Endothelial cell of umbilical vein (primary cell): ENCODE results near the gene PTAFR. TPM values are rescaled to one million over a fixed set of nuclear protein-coding genes. Genes with fewer than 3 reads are reported as not detected.

ENCODE experiments used
- BruUV-seq: library from RNA; stranded (reverse); fragments of 400-500 nt; replicated peaks from 2 replicates; lab custom pipeline; 2021; lab: Mats Ljungman, UMichigan
- CTCF ChIA-PET: fragments of 300-600, 350-600 bp; sonication (Branson Sonifier 250); formaldehyde crosslinking; loops from one replicate; lab custom pipeline; 2021; ENCODE audit warnings: antibody characterized with exemption, inconsistent platforms; lab: Charles Lee
- POLR2A ChIA-PET: fragments of 300-600, 350-600 bp; sonication (Branson Sonifier 250); formaldehyde crosslinking; loops from one replicate; lab custom pipeline; 2021; ENCODE audit warnings: antibody characterized with exemption, inconsistent platforms; lab: Charles Lee
- DNase-seq: peaks from one replicate; pipeline ENCODE4 v3.0.0-alpha.2; 2011; ENCODE audit warnings: low read depth, low spot score
- FAIRE-seq: peaks from 2 replicates; lab custom pipeline; 2011; peaks lifted over from hg19 to GRCh38; lab: Jason Lieb, UNC
- H2AFZ ChIP-seq: 2 replicates; pipeline ENCODE4 v1.6.0; 2012; ENCODE audit warnings: low read depth, low read length, control low read depth, inconsistent platforms
- H3K27ac ChIP-seq: 2 replicates; pipeline ENCODE4 v1.5.1; 2011; ENCODE audit warnings: low read depth, mild to moderate bottlenecking, control low read depth, low read length, moderate library complexity; ENCODE audit not compliant: insufficient read depth
- H3K27me3 ChIP-seq, 2 experiments: 2 replicates each; pipeline versions ENCODE4 v1.6.0 to v1.6.1; 2011; ENCODE audit warnings: low read length in 2 of 2, mixed read lengths in 1 of 2; ENCODE audit not compliant: control insufficient read depth in 2 of 2, insufficient read depth in 2 of 2
- H3K36me3 ChIP-seq, 2 experiments: 2 replicates in 1 of 2; 3 replicates in 1 of 2; pipeline ENCODE4 v1.5.1; 2011; ENCODE audit warnings: low read length in 2 of 2, mild to moderate bottlenecking in 1 of 2, moderate library complexity in 1 of 2; ENCODE audit not compliant: control insufficient read depth in 2 of 2, insufficient read depth in 2 of 2; ENCODE audit errors: extremely low read depth in 1 of 2
- H3K4me1 ChIP-seq: 3 replicates; pipeline ENCODE4 v1.5.1; 2011; ENCODE audit warnings: mild to moderate bottlenecking, low read length; ENCODE audit not compliant: control insufficient read depth, insufficient read depth; ENCODE audit errors: extremely low read depth
- H3K4me2 ChIP-seq: 2 replicates; pipeline ENCODE4 v1.6.1; 2011; ENCODE audit warnings: low read length, control low read depth, mixed read lengths; ENCODE audit not compliant: insufficient read depth
- H3K4me3 ChIP-seq, 3 experiments: fragments of 200-600 bp in 1 of 3; sonication (generic), shearing (Covaris generic) in 1 of 3; replicated peaks in 1 of 3; 2 replicates each; pipeline ENCODE4 v1.5.1; 2011 to 2016; ENCODE audit warnings: control low read depth in 3 of 3, low read length in 3 of 3, mild to moderate bottlenecking in 2 of 3, inconsistent platforms in 1 of 3, low read depth in 1 of 3, moderate library complexity in 1 of 3; ENCODE audit not compliant: insufficient read depth in 1 of 3
- H3K79me2 ChIP-seq: 2 replicates; pipeline ENCODE4 v1.6.0; 2012; ENCODE audit warnings: low read length, inconsistent platforms; ENCODE audit not compliant: control insufficient read depth, insufficient read depth
- H3K9ac ChIP-seq: replicated peaks from 2 replicates; pipeline ENCODE3; 2011; ENCODE audit warnings: low read length, control low read depth; ENCODE audit not compliant: insufficient read depth; ENCODE audit errors: extremely low read depth
- H3K9me1 ChIP-seq: replicated peaks from 3 replicates; pipeline ENCODE4 v1.6.0; 2011; ENCODE audit warnings: mild to moderate bottlenecking, low read length; ENCODE audit not compliant: control insufficient read depth, insufficient read depth; ENCODE audit errors: extremely low read depth
- H3K9me3 ChIP-seq: replicated peaks from 2 replicates; pipeline ENCODE4 v1.5.1; 2012; ENCODE audit warnings: low read length, inconsistent platforms; ENCODE audit not compliant: control insufficient read depth, insufficient read depth
- H4K20me1 ChIP-seq: replicated peaks from 2 replicates; pipeline ENCODE3; 2011; ENCODE audit warnings: mild to moderate bottlenecking, low read length; ENCODE audit not compliant: control insufficient read depth, insufficient read depth; ENCODE audit errors: extremely low read depth
- EZH2 ChIP-seq: IDR thresholded peaks from 2 replicates; pipeline ENCODE4 v1.6.1; 2012; ENCODE audit warnings: borderline replicate concordance, low read depth, mild to moderate bottlenecking, moderate library complexity, low read length, inconsistent platforms; ENCODE audit not compliant: severe bottlenecking
- FOS ChIP-seq: IDR thresholded peaks from 2 replicates; pipeline ENCODE4 v1.6.1; 2011; ENCODE audit warnings: mild to moderate bottlenecking, low read length, moderate library complexity, borderline replicate concordance; ENCODE audit not compliant: insufficient read depth
- JUN ChIP-seq: IDR thresholded peaks from 2 replicates; pipeline ENCODE4 v1.6.1; 2011; ENCODE audit warnings: borderline replicate concordance, low read depth; ENCODE audit not compliant: insufficient read length, insufficient read depth
- MYC ChIP-seq: IDR thresholded peaks from one replicate; pipeline ENCODE4 v1.6.1; 2011; ENCODE audit warnings: mild to moderate bottlenecking, low read depth, low read length
- POLR2A ChIP-seq: IDR thresholded peaks from 2 replicates; pipeline ENCODE4 v1.6.1; 2012; ENCODE audit warnings: low read depth, mild to moderate bottlenecking, control low read depth, low read length
- POLR2AphosphoS5 ChIP-seq: IDR thresholded peaks from 2 replicates; pipeline ENCODE4 v1.6.1; 2012; ENCODE audit warnings: low read depth, mild to moderate bottlenecking, control low read depth, low read length, moderate library complexity; ENCODE audit not compliant: insufficient read depth
- dilution Hi-C: fragments of 300-500 bp; cut with MboI; formaldehyde crosslinking; loops from one replicate; pipeline ENCODE4 v1.15.0; 2019; ENCODE audit warnings: low sequenced_read_pairs; ENCODE audit not compliant: extremely low pct_ligation_motif_present
- intact Hi-C: fragments of 100-400 bp; cut with micrococcal nuclease; formaldehyde crosslinking; loops from one replicate; pipeline ENCODE4 v1.10.0; 2022
- polyA plus RNA-seq, 4 experiments: library from polyadenylated mRNA; depleted of rRNA in 3 of 4; stranded (reverse) in 3 of 4; unstranded in 1 of 4; fragments of >200 nt; gene quantifications; 2 replicates each; pipeline versions ENCODE4 v1.2.1 to v1.2.3, GENCODE V29; 2011 to 2012; ENCODE audit warnings: missing spikeins in 1 of 4
- total RNA-seq: library from RNA; stranded (reverse); gene quantifications from 2 replicates; pipeline ENCODE4 v1.2.3, GENCODE V29; 2021
- TF ChIP-seq, protein P1 (sequence below): IDR thresholded peaks from 2 replicates; pipeline ENCODE4 v1.6.1; 2011; ENCODE audit not compliant: insufficient read depth, insufficient read length

The PTAFR gene
- total and polyA plus RNA-seq, 2 donors (not counting 3 experiments of a cell fraction or from before 2014, with no cell fraction given): 0.20 to 0.32 TPM

- H3K27me3 ChIP-seq: no peaks in the 10 kb centered on the region
- CTCF ChIA-PET: interaction anchor here (0.7 to 1.6 kb wide), 6 partner anchors 8 to 79 kb away, joined by 3 to 4 read pairs (median 3); no protein-coding TSS in a partner anchor
- H3K9me3 ChIP-seq: no peaks in the 10 kb centered on the region
- no peaks in the 10 kb centered on the region for H3K4me1 ChIP-seq
- DNase-seq: no peak
- TF ChIP-seq MYC (no peak), EZH2 (no peak), POLR2AphosphoS5 (no peak), FOS (no peak), POLR2A (no peak), JUN (no peak)
- TF ChIP-seq, protein P1, sequence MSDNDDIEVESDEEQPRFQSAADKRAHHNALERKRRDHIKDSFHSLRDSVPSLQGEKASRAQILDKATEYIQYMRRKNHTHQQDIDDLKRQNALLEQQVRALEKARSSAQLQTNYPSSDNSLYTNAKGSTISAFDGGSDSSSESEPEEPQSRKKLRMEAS: no peak
- no peak for FAIRE-seq
- no peak overlapping the region for H3K27ac ChIP-seq
- BruUV-seq: no TSS peak
- no peaks in the 10 kb centered on the region for H4K20me1 ChIP-seq
- no peak overlapping the region for H3K9ac ChIP-seq
- H3K4me2 ChIP-seq: no peak overlapping the region
- no peak overlapping the region for H3K4me3 ChIP-seq
- no peaks in the 10 kb centered on the region for H3K36me3 ChIP-seq
- POLR2A ChIA-PET: no interaction called here
- no peaks in the 10 kb centered on the region for H3K79me2 ChIP-seq
- intact Hi-C loops: no loop called here
- dilution Hi-C loops: no loop called here
- H2AFZ ChIP-seq: no peak overlapping the region
- H3K9me1 ChIP-seq: no peaks in the 10 kb centered on the region
Measured at GRCh38 chr1:28170001-28170596, 6.4 kb downstream of the PTAFR start.
